SH-SY5Y (cell line): ENCODE data around the gene RASD2.

ENCODE experiments used
- GATA2 ChIP-seq: IDR thresholded peaks from 2 replicates; pipeline ENCODE4 v1.6.1; 2011; ENCODE audit warnings: mild to moderate bottlenecking, low read depth, low read length
- GATA3 ChIP-seq: IDR thresholded peaks from 2 replicates; pipeline ENCODE4 v1.6.1; 2011; ENCODE audit warnings: low read depth, mild to moderate bottlenecking, low read length, moderate library complexity

GRCh38 chr22:35598396-35598710 lies 57.7 kb downstream of the RASD2 start:
- TF ChIP-seq GATA2 (no peak), GATA3 (no peak)
